Raji (cell line): ENCODE data around the gene CUEDC1.

Experiments
- POLR2A ChIP-seq: IDR thresholded peaks from 2 replicates; pipeline ENCODE4 v1.6.1; 2011; ENCODE audit warnings: low read depth, low read length, control low read depth; ENCODE audit not compliant: insufficient read depth

Gene CUEDC1

DNA sequence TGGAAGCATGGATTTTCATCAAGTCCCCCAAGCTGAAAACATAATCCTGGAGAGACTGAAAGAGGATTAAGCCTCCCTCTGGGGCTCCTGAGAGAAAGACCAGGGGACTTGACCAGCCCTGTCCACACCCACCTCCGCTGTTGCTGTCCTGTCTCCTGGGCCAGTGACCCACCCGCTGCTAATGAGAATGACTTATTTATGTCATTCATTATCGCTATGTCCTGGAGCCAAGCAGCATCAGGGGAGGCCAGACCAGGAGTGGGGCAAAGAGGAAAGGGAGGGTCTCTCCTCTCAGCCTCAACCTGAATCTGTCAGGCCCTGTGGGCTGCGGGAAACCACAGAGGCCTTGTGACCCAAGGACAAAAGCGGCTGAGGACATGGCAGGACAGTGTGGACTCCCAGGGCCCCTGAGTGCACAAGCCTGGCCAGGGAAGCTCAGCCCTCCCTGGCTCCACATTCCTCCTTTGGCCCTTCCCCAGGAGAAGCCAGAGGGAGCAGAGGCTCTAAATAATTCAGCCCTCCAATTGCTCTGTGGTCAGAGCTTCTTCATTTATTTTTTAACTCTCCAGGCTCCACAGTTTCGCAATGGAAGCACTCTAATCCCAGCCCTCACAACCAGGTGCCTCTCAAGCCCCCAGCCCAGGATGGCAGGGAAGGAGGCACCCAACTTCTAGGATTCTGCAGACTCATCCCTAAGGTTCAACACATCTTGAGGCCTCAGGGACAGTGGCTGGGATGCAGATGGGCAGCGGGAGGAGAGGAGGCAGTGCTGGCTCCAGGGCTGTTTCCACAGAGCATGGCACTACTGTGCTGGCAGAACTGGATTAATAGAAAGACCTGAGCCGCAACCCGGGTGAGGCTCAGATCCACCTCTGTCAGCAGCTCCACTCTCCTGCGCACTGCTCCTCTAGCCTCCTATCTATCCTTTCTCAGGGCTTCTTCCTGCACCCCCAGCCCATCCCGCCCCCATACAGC is 19.1 kb downstream of the CUEDC1 start:
- no peak for TF ChIP-seq POLR2A

DNA sequence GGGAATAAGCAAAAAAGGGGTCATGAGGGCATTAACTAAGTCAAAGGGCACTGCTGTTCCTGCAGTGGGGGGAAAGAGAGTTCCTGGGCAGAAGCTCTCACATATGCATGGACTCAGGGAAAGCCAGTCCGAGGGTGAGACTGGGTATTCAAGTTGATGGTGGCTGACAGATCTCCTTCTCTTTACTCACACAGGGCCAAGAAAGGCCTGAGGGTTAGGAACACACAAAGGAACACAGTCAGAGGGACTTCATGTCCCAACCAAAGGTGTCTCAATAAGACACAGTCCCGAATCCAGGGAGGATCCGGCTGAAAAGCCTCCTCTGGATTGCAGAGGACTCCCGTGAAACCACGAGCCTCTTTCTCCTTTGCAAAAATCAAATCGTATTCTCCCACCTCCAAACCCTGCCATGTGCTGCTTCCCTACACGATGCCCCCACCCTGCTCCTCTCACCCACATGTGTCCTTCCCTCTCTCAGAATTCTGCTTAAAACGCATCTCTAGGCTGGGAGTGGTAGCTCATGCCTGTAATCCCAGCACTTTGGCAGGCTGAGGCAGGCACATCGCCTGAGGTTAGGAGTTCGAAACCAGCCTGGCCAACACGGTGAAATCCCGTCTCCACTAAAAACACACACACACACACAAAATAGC is 23.6 kb downstream of the CUEDC1 start:
- no peak for TF ChIP-seq POLR2A

DNA sequence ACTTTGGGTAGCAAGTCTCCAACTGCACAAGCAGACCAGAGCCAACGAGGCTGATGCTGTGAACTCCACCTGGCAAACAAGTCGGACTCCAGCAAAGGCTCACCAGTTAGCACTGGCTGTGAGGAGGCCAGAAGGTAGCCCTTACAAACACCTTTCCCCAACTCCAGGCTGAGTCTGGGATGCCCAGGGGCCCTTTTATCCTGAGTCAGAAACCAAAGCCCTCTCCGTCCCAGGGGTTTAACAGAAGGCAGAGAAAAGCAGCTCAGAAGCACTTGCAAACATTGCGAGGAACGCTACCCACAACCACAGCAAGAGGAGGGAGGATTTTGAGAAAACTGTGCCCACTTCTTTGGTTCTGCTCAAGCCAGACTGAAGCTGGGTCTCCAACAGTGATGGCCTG is 25.0 kb downstream of the CUEDC1 start:
- TF ChIP-seq POLR2A, result no peak

DNA sequence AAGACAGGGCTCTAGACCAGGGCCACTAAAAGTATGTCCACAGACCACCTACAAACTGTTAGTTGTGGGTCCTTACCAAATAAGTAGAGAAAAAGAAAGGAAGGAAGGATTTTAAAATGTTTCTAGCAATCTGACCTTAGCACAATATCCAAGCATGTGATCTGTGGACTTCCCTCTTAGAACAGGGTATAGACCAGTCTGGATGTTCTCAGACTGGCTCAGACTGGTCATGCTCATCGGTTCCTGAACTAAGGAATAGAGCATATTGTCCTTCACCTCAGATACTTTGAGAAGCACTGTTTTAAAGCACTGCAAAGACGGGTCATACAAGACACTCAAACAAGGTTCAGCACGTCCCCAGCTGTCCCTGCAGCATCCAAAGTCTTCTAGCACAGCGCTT is 25.8 kb downstream of the CUEDC1 start:
- TF ChIP-seq POLR2A, result no peak

DNA sequence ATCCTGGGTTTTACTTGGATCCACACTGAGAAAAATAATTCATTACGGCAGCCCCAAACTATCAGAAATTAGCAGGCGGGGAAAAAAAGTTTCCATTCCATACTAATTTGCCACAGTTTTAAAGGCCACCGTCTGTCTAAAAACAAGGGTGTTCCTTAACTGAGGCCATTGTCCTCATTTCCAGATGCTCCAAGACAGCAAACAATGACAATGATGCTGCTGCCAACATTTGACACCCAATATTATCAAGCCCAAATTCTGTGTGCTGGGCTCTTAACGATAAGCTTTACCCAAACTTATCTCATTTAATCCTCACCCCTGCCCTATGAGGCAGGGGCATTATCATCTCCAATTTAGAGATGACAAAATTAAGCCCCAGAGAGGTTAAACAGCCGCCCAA is 26.3 kb downstream of the CUEDC1 start:
- TF ChIP-seq POLR2A, result no peak

DNA sequence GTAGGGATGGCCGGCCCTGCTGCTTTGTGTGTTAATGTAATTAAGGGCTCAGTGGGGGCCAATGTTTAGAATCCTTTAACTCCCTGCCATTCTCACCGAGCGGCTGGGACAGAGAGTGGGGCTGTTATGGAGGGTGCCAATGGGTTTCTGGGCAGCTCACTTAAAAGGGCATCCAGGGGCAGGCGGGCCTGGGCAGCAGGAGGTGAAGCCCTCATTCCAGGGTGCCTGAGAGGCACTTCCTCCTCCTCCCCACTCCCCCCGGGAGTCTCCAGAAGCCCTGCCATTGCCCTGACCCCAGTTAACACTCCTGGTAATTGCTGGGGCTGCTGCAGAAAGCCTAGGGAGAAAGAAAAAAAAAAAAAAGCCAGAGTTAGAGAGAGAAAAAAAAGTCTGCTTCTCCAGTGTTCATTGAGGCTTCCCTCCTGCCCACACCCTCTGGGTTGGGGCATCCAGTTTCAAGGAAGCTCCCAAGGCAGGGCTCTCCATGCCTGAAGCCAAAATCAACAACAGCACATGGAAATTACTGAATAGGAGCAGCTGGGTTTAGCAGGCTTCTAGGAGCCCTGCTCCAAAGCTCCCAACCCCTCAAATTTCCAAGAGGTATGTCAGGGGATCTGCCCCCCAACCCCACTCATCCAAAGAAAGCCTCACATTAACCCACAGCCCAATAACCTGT is 28.0 kb downstream of the CUEDC1 start:
- no peak for TF ChIP-seq POLR2A

DNA sequence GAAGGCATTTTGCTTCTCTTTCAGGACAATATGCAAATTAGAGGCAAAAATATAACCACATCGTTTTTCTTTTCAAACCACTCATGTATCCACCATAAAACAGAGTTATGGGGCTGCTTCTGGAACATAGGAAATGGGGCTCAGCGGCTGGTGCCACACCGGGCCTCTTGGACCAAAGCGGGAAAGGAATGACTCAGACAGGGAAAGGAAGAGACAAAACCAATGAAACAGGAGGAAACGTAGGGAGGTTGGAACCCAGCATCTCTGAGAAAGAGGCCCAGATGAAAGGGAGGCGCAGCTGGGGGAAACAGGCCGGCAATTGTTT is 28.5 kb downstream of the CUEDC1 start:
- no peak for TF ChIP-seq POLR2A

DNA sequence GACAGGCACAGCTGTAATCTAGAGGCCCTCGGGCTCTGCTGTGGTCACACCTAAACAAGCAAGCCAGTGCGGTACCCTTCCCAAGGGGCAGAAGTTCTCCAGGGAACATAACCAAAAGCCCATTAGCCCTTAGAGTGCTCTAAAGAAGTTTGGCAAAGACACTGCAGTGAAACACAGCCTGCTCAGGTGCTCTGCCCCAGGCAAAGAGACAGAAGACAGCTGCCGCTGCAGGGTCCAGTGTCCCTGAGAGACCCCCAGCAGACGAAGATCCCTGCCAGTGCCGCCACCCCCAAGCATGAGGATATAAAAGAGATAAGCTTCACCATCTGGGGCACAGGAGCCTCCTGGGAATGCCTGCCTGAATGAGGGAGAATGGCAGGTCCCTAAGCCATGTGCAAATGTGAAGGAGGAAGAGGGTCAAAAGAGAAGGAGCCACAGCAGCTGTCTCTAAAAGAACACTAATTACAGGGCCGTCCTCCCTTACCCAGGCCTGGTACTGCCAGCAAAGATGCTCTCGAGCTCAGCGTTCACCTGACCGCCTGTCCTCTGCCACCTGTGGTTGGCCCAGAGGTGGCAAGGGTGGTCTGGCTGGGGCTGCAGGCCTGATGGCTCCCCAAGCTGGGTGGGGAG is 29.7 kb downstream of the CUEDC1 start:
- TF ChIP-seq POLR2A, result no peak

DNA sequence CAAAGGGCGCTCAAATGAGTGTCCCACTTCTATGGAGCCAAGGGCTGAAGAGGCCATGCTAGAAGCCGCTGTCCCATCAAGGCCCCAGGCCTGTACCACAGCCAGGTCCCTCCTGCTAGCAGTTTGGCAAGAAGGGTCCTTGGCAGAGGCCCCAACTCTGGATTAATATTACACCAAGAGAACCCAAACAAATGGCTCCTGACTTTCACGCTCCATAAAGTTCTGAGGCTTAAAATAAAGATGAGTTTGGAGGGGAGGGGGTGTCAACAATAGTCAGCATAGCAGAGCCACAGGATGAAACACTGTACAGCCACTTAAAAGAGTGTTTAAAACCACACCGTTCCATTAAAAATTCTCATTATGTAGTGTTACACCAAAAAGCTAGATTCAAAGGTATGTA is 30.5 kb downstream of the CUEDC1 start:
- no peak for TF ChIP-seq POLR2A

DNA sequence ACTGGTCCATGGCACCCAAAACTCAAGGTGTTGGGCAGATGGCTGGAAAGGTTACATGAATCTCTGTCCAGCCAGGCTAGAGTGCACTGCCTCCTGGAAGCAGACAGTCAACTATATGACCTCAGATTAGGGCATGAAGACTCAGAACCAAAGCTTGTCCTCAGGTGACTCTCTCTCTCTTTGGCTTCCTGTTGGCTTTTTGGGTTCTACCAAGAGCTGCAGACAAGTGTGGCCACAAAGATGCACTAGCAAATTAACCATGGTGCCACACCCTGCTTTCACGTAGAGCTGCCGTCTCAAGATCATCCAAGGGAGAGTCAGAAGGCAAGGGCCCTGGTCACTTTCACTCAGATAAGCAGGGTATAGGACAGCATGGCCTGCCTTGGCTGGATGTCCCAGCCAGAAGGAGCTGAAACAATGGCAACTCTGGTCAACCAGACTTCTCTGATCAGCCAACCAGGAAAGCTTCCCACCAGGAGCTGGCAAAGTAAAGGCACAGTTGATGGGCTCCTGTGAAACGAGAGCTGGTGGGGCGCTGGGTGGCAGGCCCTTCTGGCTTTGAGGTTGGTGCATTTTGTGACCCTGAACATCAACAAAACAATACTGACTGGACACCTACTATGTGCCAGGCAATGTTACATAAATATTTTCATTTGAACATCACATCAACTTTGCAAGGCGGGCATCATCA is 31.9 kb downstream of the CUEDC1 start:
- no peak for TF ChIP-seq POLR2A

DNA sequence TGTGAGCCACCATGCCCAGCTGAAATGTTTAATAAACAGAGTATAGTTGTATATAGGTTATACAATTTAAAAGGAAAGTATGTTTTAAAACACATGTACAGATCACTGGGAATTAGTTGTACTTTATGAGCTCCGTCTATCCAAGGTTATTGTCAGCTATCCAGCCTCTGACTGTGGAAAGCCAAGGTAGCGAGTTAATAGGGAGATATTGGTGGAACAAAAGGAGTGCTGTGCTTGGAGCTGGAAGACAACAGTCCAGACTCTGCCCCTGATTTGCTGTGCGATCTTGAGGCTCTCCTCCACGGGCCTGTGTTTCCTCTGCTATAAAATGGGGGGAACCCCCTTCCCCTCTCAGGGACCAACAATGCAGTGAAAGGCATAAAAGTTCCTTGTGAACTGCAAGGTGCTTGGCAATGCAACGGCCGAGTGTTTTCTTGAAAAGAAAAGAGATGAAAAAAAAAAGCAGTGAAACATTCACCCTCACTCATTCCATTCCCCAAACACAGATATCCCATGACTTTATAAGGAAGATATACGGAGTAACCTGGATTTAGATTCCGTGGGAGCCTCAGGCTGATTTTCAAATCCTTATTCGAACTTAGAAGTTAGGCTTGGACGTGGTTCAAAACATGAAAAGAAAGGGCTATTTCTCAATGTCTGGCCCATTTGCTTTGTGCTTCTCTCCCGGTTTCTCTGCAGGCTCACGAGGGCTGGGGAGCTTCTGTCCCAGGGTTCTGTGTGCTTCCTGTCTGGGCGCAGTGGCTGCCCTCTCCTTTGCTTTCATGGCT is 34.1 kb downstream of the CUEDC1 start:
- TF ChIP-seq POLR2A, result no peak

DNA sequence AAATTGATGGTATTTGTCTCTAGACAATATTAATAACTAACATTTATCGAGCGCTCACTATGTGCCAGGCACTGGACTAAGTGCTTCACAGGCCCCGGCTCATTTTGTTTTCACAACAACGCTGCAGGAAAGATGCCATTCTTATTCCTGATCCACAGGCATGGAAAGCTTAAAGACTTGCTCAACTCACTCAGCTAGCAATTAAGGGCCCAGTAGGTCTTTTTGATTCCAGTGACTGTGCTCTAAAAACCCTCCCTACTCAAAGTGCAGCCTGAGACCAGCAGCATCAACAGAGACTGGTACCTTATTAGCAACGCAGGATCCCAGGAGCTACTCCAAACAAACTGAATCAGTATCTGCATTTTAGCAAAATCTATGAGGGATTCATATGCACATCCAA is 35.3 kb downstream of the CUEDC1 start:
- no peak for TF ChIP-seq POLR2A

DNA sequence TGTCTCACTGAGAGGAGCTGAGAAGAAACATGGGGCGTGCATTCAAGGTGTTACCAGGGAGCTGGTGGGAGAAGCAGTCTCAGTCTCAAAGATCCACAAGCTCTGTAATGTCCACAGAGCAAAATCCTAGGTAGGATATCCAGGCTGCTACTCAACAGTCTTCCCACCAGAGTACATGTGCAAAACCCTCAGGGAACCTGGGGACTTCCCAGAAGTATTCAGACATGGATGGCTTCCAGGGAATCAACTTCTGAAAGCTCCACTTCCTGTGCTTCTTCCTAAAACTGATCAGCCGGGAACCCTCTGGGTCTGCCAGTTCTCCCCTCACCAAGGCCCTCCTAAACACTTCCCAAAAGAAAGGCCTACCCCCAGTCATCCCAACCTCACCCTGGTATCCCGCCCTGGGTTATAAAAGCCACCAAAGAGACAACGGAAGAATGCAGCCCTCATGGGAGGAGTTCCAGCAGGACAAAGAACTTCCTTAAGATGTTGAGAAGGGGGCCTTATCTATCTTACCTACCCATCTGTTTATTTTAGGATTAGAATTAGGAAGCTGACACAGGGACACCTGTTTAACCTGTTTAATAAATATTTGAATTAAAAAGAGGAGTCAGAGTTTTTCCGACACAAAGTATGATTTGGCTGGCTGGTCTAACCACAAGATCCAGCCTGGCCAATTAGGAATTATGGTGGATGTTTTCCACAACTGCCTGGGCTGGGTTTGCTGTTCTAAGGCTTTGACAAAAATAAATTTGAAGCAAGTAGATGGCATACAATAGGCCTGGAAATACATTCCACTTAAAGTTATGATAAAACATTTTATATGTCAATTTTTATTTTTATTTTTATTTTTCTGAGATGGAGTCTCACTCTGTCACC is 37.0 kb downstream of the CUEDC1 start:
- TF ChIP-seq POLR2A, result no peak
